Measurements from ENCODE around the gene SIGLEC15.
"Not testable (repeated sequence)": the region's sequence is repeated elsewhere in the genome, so short reads cannot be mapped to it uniquely, and the experiment has no call there.

Gene SIGLEC15

GRCh38 chr18:45825258-45826044 is at the start of gene SIGLEC15:
SIGLEC15 (plus strand) TSS chr18:45825675; CDS start chr18:45825729, 54 bp downstream.
- DNase-seq, result no peak

GRCh38 chr18:45775743-45776142 is 49.7 kb upstream of the SIGLEC15 start:
- DNase-seq, result no peak

- DNase-seq, result no peak
Observed at GRCh38 chr18:45777393-45777792, 48.1 kb upstream of the SIGLEC15 start.

GRCh38 chr18:45780568-45780967 is 44.9 kb upstream of the SIGLEC15 start:
- no peak for DNase-seq

GRCh38 chr18:45782662-45783061 is 42.8 kb upstream of the SIGLEC15 start:
- DNase-seq, result no peak

GRCh38 chr18:45783097-45784075 is 42.1 kb upstream of the SIGLEC15 start:
- no peak for DNase-seq

- no peak for DNase-seq
Observed at GRCh38 chr18:45785134-45785533, 40.3 kb upstream of the SIGLEC15 start.

GRCh38 chr18:45786941-45787340 is 38.5 kb upstream of the SIGLEC15 start:
- DNase-seq, result no peak

GRCh38 chr18:45787346-45787745 is 38.1 kb upstream of the SIGLEC15 start:
- no peak for DNase-seq

- DNase-seq, result no peak
Observed at GRCh38 chr18:45788861-45789260, 36.6 kb upstream of the SIGLEC15 start.

- DNase-seq, result no peak
Observed at GRCh38 chr18:45792506-45793263, 32.8 kb upstream of the SIGLEC15 start.

GRCh38 chr18:45793264-45793965 is 32.1 kb upstream of the SIGLEC15 start:
- no peak for DNase-seq

- no peak for DNase-seq
Observed at GRCh38 chr18:45801416-45802004, 24.0 kb upstream of the SIGLEC15 start.

GRCh38 chr18:45802814-45803492 is 22.5 kb upstream of the SIGLEC15 start:
- no peak for DNase-seq

- DNase-seq, result no peak
Observed at GRCh38 chr18:45805551-45805950, 19.9 kb upstream of the SIGLEC15 start.

GRCh38 chr18:45806226-45806625 is 19.2 kb upstream of the SIGLEC15 start:
- no peak for DNase-seq

- DNase-seq, result peak; percentile 87
Observed at GRCh38 chr18:45807144-45807543, 18.3 kb upstream of the SIGLEC15 start.

GRCh38 chr18:45814733-45815132 is 10.7 kb upstream of the SIGLEC15 start:
- not testable (repeated sequence) for DNase-seq

GRCh38 chr18:45817543-45817942 is 7.9 kb upstream of the SIGLEC15 start:
- DNase-seq, result no peak

GRCh38 chr18:45818765-45819164 is 6.7 kb upstream of the SIGLEC15 start:
- not testable (repeated sequence) for DNase-seq

GRCh38 chr18:45820106-45820745 is 5.2 kb upstream of the SIGLEC15 start:
- DNase-seq, result no peak
